HEK293 (cell line): ENCODE measurements around the gene SLX9.

Source experiments
- CTCF ChIA-PET: fragments of 350-600 bp; formaldehyde crosslinking; extraction: SDS; loops from one replicate; lab custom pipeline; 2021; ENCODE audit warnings: antibody characterized with exemption; lab: Yijun Ruan, JAX
- POLR2A ChIA-PET: fragments of 300-600 bp; formaldehyde crosslinking; extraction: SDS; loops from one replicate; lab custom pipeline; 2020; ENCODE audit warnings: antibody characterized with exemption, inconsistent platforms; lab: Yijun Ruan, JAX
- H3K27ac ChIP-seq: fragments of 200-500 bp; sonication (Bioruptor generic); 2 replicates; pipeline ENCODE4 v1.5.1; 2014; ENCODE audit warnings: low read depth, low read length, control low read depth, inconsistent platforms; ENCODE audit errors: extremely low read depth
- H3K36me3 ChIP-seq, 2 experiments: fragments of 200-500 bp in 1 of 2; sonication (Bioruptor generic) in 1 of 2; 1 replicate in 1 of 2; 2 replicates in 1 of 2; pipeline ENCODE4 v1.5.1; 2014 to 2017; ENCODE audit warnings: inconsistent platforms in 2 of 2, low read length in 2 of 2; ENCODE audit not compliant: control insufficient read depth in 2 of 2, insufficient read depth in 1 of 2
- H3K4me1 ChIP-seq: fragments of 200-500 bp; sonication (Bioruptor generic); 2 replicates; pipeline ENCODE4 v1.5.1; 2014; ENCODE audit warnings: mild to moderate bottlenecking, low read length, inconsistent platforms; ENCODE audit not compliant: control insufficient read depth, insufficient read depth
- H3K4me3 ChIP-seq: 2 replicates; pipeline ENCODE4 v1.5.1; 2011; ENCODE audit warnings: low read depth, mild to moderate bottlenecking, control low read depth, low read length, moderate library complexity
- H3K9me3 ChIP-seq: fragments of 200-500 bp; sonication (Bioruptor generic); 2 replicates; pipeline ENCODE4 v1.5.1; 2014; ENCODE audit warnings: low read depth, low read length, inconsistent platforms; ENCODE audit not compliant: control insufficient read depth, insufficient read depth
- ATF2 ChIP-seq: fragments of 450-650 bp; formaldehyde crosslinking; IDR thresholded peaks from 2 replicates; pipeline ENCODE4 v1.5.1; 2016; ENCODE audit warnings: missing biosample characterization, missing genetic modification characterization, low read depth
- HIC1 ChIP-seq: fragments of 450-650 bp; formaldehyde crosslinking; IDR thresholded peaks from 2 replicates; pipeline ENCODE4 v1.5.1; 2016; ENCODE audit warnings: missing biosample characterization, missing genetic modification characterization
- KLF9 ChIP-seq: fragments of 450-650 bp; formaldehyde crosslinking; IDR thresholded peaks from 2 replicates; pipeline ENCODE4 v1.5.1; 2016; ENCODE audit warnings: missing biosample characterization, missing genetic modification characterization, low read depth
- SP7 ChIP-seq: fragments of 450-650 bp; formaldehyde crosslinking; IDR thresholded peaks from 2 replicates; pipeline ENCODE4 v1.5.1; 2016; ENCODE audit warnings: missing biosample characterization, missing genetic modification characterization
- TCF7L2 ChIP-seq: IDR thresholded peaks from 2 replicates; pipeline ENCODE4 v1.6.1; 2011; ENCODE audit warnings: low read depth, mild to moderate bottlenecking, inconsistent platforms, low read length, moderate library complexity, borderline replicate concordance
- ZBTB1 ChIP-seq: fragments of 450-650 bp; formaldehyde crosslinking; IDR thresholded peaks from 2 replicates; pipeline ENCODE4 v1.5.1; 2016; ENCODE audit warnings: missing biosample characterization, missing genetic modification characterization
- ZBTB20 ChIP-seq: fragments of 450-650 bp; formaldehyde crosslinking; IDR thresholded peaks from 2 replicates; pipeline ENCODE4 v1.5.1; 2016; ENCODE audit warnings: missing biosample characterization, missing genetic modification characterization
- ZBTB7A ChIP-seq: fragments of 450-650 bp; formaldehyde crosslinking; IDR thresholded peaks from 2 replicates; pipeline ENCODE4 v1.5.1; 2016; ENCODE audit warnings: low read depth, missing biosample characterization, missing genetic modification characterization
- ZNF175 ChIP-seq: fragments of 450-650 bp; formaldehyde crosslinking; IDR thresholded peaks from 2 replicates; pipeline ENCODE4 v1.5.1; 2016; ENCODE audit warnings: missing biosample characterization, missing genetic modification characterization
- ZNF24 ChIP-seq: fragments of 450-650 bp; formaldehyde crosslinking; IDR thresholded peaks from 2 replicates; pipeline ENCODE4 v1.5.1; 2016; ENCODE audit warnings: missing biosample characterization, missing genetic modification characterization
- ZNF354C ChIP-seq: fragments of 450-650 bp; formaldehyde crosslinking; IDR thresholded peaks from 2 replicates; pipeline ENCODE4 v1.5.1; 2016; ENCODE audit warnings: missing biosample characterization, missing genetic modification characterization, low read depth, borderline replicate concordance
- ZNF433 ChIP-seq: fragments of 450-650 bp; formaldehyde crosslinking; IDR thresholded peaks from 2 replicates; pipeline ENCODE4 v1.5.1; 2016; ENCODE audit warnings: missing biosample characterization, missing genetic modification characterization, low read depth
- ZNF449 ChIP-seq: fragments of 450-650 bp; formaldehyde crosslinking; IDR thresholded peaks from 2 replicates; pipeline ENCODE4 v1.5.1; 2017; ENCODE audit warnings: missing biosample characterization, mild to moderate bottlenecking, missing genetic modification characterization, moderate library complexity
- ZNF558 ChIP-seq: fragments of 450-650 bp; formaldehyde crosslinking; IDR thresholded peaks from 2 replicates; pipeline ENCODE4 v1.5.1; 2016; ENCODE audit warnings: missing biosample characterization, missing genetic modification characterization
- ZNF626 ChIP-seq: fragments of 450-650 bp; sonication (Bioruptor Pico); formaldehyde crosslinking; IDR thresholded peaks from 2 replicates; pipeline ENCODE4 v1.5.1; 2018; ENCODE audit warnings: missing biosample characterization, missing genetic modification characterization, inconsistent platforms
- ZNF747 ChIP-seq: fragments of 450-650 bp; formaldehyde crosslinking; IDR thresholded peaks from 2 replicates; pipeline ENCODE4 v1.5.1; 2016; ENCODE audit warnings: missing biosample characterization, missing genetic modification characterization
- ZSCAN23 ChIP-seq: fragments of 450-650 bp; formaldehyde crosslinking; IDR thresholded peaks from 2 replicates; pipeline ENCODE4 v1.5.1; 2016; ENCODE audit warnings: missing biosample characterization, missing genetic modification characterization
- TF ChIP-seq, protein P1 (sequence below): fragments of 450-650 bp; formaldehyde crosslinking; IDR thresholded peaks from 2 replicates; pipeline ENCODE4 v1.5.1; 2016; ENCODE audit warnings: missing biosample characterization, missing genetic modification characterization
- TF ChIP-seq, protein P2 (sequence below): sonication (generic); formaldehyde crosslinking; IDR thresholded peaks from 2 replicates; pipeline ENCODE4 v1.8.1; 2022; ENCODE audit warnings: mild to moderate bottlenecking, moderate library complexity, missing genetic modification reagents
- TF ChIP-seq, protein P3 (sequence below): fragments of 450-650 bp; formaldehyde crosslinking; IDR thresholded peaks from 2 replicates; pipeline ENCODE4 v1.5.1; 2017; ENCODE audit warnings: missing biosample characterization, missing genetic modification characterization

The SLX9 gene

DNA sequence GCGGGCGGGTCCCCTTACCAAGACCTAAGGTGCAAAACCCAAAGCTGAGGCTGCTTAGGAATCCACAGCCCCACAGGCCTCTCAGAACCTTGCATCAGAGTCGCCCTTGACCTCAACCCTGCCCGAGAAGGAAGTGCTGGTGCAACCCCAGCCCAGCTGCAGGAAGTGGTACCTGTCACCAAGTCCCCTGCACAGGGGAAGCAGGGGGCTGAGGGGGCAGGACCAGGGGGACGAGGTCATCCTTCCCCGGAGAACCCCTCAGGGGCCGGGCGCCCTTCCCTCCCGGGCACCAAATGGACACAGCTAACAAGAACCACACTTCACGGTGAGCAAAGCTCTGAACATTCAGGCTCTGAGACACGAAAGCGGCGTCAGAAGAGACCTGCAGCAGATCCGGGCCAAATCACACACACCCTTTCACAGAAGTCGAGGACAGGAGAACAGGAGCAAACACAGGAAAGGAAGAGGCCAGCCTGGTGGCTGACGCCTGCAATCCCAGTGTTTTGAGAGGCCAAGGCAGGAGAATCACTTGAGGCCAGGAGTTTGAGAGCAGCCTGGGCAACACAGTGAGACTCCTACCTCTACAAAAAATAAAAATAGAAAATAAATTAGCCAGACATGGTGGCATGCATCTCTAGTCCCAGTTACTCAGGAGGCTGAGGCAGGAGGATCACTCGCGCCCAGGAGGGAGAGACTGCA lies 25.5 kb upstream of the SLX9 start (continued):
- TF ChIP-seq ZNF449 (tag by site-specific recombination) (no peak), ZBTB7A (tag by site-specific recombination) (no peak), ZBTB20 (no peak)

GRCh38 chr21:44916965-44917364 lies 22.9 kb upstream of the SLX9 start:
- TF ChIP-seq ZBTB1 (tag by site-specific recombination): no peak
- no peak for TF ChIP-seq ZNF747 (tag by site-specific recombination)
- TF ChIP-seq, protein P1, sequence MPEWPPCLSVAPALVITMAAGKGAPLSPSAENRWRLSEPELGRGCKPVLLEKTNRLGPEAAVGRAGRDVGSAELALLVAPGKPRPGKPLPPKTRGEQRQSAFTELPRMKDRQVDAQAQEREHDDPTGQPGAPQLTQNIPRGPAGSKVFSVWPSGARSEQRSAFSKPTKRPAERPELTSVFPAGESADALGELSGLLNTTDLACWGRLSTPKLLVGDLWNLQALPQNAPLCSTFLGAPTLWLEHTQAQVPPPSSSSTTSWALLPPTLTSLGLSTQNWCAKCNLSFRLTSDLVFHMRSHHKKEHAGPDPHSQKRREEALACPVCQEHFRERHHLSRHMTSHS (tag by site-specific recombination): no peak
- TF ChIP-seq ZNF433 (tag by site-specific recombination): no peak
- TF ChIP-seq KLF9 (tag by site-specific recombination): no peak
- no peak for TF ChIP-seq ZNF175
- no peak for TF ChIP-seq HIC1
- TF ChIP-seq ZSCAN23 (tag by site-specific recombination): no peak
- no peak for TF ChIP-seq ZNF354C
- no peak for TF ChIP-seq ATF2 (tag by site-specific recombination)
- TF ChIP-seq TCF7L2: no peak
- TF ChIP-seq ZNF626: no peak
- H3K27ac ChIP-seq: no peak overlapping the region
- no peaks in the 10 kb centered on the region for H3K36me3 ChIP-seq
- POLR2A ChIA-PET: interaction anchor here (0.6 to 1.2 kb wide), 2 partner anchors 15 to 43 kb away, joined by 3 to 4 read pairs; partner anchors contain the start of gene PTTG1IP
- H3K9me3 ChIP-seq: no peaks in the 10 kb centered on the region
- CTCF ChIA-PET: interaction anchor here (0.6 to 1.3 kb wide), 7 partner anchors 16 to 619 kb away, joined by 3 to 4 read pairs (median 3); no protein-coding TSS in a partner anchor
- no peak overlapping the region for H3K4me3 ChIP-seq
- H3K4me1 ChIP-seq: no peaks in the 10 kb centered on the region

DNA sequence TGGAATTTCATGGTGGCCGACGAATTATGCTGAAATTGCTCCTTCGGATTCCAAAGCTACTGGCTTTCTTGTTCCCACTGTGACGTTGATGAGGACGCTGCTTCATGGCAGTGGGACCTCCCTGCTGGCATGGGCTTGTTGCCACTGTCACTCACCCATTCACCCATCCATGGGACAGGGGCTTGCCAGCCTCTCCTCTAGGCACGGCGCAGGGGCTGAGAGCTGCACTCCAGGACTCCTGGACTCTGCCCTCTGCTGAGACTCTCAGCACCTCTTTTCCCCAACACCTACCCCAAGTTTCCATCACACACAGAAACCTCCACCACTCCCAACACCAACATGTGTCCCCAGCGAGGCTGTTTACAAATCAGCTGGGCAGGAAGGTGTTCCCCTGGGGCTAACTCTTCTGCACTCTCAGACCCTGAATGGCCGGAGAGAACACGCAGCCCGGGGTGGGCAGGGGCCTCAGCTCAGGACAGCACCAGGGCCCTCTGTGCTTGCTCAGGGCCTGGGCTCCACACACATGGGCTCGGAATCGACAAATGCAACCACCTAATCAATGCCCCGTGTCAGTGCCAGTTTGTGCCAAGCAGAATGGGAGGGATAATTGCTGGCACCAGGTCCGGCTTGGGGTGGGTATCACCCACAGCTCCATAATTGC lies 22.3 kb upstream of the SLX9 start:
- Histone ChIP-seq H3K9me3 (no peaks in the 10 kb centered on the region), H3K27ac (no peak overlapping the region), H3K4me1 (no peaks in the 10 kb centered on the region), H3K4me3 (no peak overlapping the region), H3K36me3 (no peaks in the 10 kb centered on the region)
- POLR2A ChIA-PET: interaction anchor here (1.2 kb wide), 1 partner anchor 44 kb away, joined by 3 read pairs; the partner anchor contains the start of gene PTTG1IP
- CTCF ChIA-PET: interaction anchor here (0.6 to 1.4 kb wide), 6 partner anchors 15 to 620 kb away, joined by 3 to 4 read pairs (median 4); no protein-coding TSS in a partner anchor
- TF ChIP-seq ZNF24: no peak
- TF ChIP-seq, protein P2, sequence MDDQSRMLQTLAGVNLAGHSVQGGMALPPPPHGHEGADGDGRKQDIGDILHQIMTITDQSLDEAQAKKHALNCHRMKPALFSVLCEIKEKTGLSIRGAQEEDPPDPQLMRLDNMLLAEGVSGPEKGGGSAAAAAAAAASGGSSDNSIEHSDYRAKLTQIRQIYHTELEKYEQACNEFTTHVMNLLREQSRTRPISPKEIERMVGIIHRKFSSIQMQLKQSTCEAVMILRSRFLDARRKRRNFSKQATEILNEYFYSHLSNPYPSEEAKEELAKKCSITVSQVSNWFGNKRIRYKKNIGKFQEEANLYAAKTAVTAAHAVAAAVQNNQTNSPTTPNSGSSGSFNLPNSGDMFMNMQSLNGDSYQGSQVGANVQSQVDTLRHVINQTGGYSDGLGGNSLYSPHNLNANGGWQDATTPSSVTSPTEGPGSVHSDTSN (CRISPR knock-in tag): no peak
- no peak for TF ChIP-seq ZNF558 (tag by site-specific recombination)
- TF ChIP-seq SP7 (tag by site-specific recombination): no peak
- TF ChIP-seq, protein P3, sequence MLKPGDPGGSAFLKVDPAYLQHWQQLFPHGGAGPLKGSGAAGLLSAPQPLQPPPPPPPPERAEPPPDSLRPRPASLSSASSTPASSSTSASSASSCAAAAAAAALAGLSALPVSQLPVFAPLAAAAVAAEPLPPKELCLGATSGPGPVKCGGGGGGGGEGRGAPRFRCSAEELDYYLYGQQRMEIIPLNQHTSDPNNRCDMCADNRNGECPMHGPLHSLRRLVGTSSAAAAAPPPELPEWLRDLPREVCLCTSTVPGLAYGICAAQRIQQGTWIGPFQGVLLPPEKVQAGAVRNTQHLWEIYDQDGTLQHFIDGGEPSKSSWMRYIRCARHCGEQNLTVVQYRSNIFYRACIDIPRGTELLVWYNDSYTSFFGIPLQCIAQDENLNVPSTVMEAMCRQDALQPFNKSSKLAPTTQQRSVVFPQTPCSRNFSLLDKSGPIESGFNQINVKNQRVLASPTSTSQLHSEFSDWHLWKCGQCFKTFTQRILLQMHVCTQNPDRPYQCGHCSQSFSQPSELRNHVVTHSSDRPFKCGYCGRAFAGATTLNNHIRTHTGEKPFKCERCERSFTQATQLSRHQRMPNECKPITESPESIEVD (tag by site-specific recombination): no peak
